ENCODE measurements around the gene SPDYE2B.
"Not testable (repeated sequence)": the region's sequence is repeated elsewhere in the genome, so short reads cannot be mapped to it uniquely, and the experiment has no call there.

SPDYE2B gene, protein sequence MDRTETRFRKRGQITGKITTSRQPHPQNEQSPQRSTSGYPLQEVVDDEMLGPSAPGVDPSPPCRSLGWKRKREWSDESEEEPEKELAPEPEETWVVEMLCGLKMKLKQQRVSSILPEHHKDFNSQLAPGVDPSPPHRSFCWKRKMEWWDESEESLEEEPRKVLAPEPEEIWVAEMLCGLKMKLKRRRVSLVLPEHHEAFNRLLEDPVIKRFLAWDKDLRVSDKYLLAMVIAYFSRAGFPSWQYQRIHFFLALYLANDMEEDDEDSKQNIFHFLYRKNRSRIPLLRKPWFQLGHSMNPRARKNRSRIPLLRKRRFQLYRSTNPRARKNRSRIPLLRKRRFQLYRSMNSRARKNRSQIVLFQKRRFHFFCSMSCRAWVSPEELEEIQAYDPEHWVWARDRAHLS

DNA sequence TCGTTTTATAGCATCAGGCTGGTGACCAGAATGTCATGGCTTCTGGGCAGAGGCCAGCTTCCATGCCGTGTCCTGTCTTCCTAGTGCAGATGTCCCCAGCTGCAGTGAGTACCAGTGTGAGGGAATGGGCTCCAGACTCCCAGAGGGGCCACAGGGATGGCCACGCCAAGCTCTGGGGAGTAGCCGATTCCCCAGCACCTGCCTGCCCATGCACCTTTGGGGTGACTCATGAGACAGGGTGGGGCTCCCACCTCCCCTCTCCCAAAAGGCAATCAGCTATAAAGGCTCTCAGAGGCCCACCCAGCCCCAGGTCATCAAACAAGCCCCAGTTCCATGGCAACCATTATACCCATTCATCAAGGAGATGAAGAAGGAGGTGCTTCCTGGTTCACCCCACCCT is at the start of gene SPDYE2B:
SPDYE2B (plus strand) TSS at position 396 of the 400 bp plus-strand sequence. CDS start 2,030 bp downstream, outside the sequence.
- not testable (repeated sequence) for H3K4me3 ChIP-seq (ENCODE audit: low read length); DNase-seq (ENCODE audit: low read depth)

DNA sequence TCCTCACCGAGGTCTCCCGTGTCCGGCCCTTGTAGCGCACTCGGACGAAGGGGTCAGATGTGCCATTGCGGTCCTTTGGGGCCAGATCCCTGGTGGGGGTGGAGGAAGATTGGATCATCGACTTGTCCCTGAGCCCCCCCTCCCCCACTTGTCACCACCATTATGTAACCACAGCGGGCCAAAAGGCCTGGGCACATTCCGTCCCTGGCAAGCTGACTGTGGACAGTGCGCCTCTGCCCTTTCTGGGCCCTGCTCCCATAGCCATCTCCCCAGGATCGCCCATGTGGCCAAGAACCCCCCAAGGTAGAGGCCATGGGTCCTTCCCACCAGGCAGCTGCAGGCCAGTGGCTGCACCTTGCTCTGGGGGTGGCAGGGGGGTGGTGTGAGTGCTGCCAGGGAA is 47.8 kb upstream of the SPDYE2B start:
- not testable (repeated sequence) for H3K4me3 ChIP-seq (ENCODE audit: low read length); DNase-seq (ENCODE audit: low read depth)

DNA sequence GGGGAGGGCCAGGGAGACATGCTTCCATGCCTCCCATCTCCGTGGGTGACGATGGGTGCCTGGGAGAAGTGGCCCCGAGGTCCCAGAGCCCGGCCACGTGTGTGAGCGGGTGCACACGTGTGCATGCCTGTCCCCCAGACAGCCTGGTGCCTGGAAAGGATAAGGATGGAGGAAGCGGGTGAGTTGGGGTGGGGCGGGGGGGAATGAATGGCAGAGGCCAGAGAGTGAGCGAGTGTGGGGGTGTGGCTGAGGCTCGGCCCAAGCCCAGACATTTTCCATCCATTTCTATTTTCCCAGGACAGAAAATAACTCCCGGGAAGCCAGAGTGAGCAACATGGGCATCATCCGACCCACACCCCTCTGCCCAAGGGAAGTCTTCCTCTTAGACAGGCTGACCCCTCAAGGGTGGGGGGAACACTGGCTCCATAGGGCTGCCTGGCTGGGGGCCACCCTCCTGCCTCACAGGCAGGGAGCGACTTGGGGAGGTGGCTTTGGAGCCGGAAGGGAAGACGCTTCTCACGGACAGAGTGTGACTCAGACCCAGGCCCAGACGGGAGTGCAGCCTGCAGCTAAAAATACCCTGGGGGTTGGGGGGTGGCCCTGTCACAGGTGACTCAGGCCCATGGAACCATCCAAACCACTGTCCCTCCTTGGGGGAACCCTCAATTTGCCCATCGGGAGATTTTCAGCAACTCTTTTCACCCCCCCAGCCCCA is 45.5 kb upstream of the SPDYE2B start:
- not testable (repeated sequence) for H3K4me3 ChIP-seq (ENCODE audit: low read length)

DNA sequence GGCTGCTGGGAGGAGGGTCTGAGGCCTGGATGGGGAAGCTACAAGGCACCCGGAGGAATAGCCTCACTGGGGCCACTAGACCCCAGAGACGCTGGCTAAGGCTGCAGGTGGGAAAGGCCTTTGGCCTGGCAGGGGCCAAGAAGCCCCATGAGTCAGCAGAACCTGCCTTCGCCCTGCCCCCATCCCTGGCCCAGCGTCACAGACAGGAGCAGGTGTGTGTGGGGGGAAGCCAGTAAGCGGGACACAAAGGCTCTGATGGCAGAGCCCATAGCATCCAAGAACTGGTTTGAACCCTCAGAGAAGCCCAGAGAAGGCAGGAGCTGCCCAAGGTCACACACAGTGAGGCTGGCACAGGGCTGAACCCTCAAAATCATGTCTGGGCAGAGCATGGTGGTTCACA is 43.3 kb upstream of the SPDYE2B start:
- H3K4me3 ChIP-seq (ENCODE audit: low read length); DNase-seq (ENCODE audit: low read depth): not testable (repeated sequence)

More for the DNA sequence above, 45.5 kb upstream of the SPDYE2B start:
- not testable (repeated sequence) for DNase-seq (ENCODE audit: low read depth)

DNA sequence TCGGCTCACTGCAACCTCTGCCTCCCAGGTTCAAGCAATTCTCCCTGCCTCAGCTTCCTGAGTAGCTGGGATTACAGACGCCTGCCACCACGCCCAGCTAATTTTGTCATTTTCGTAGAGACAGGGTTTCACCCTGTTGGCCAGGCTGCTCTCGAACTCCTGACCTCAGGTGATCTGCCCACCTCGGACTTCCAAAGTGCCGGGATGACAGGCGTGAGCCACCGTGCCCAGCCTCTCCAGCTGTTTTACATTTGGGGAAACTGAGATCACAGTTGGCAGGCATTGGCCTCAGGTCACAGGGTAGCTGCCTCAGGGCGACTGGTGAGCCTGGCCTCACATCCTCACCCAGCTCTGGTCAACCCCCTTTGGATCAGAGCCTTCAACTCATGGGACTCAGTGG is 40.4 kb upstream of the SPDYE2B start:
- H3K4me3 ChIP-seq (ENCODE audit: low read length); DNase-seq (ENCODE audit: low read depth): not testable (repeated sequence)

DNA sequence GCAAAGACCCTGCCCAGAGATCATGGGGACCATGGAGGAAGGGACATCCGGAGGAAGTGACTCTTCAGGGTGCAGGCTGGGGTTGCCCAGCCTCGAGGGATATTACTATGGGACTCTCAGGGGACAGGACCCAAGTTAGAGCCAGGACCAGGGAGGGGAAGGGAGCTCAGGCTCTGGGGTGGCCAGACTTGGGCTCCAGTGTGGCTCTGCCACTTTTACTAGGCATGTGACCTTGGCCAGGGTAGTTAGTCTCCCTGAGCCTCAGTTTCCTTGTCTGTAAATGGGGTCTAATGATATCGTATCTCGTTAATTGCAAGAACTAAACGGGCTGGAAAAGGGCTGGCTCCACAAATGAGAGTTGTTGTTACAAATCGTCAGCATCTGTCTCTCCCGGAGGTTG is 39.7 kb upstream of the SPDYE2B start:
- not testable (repeated sequence) for DNase-seq (ENCODE audit: low read depth)

DNA sequence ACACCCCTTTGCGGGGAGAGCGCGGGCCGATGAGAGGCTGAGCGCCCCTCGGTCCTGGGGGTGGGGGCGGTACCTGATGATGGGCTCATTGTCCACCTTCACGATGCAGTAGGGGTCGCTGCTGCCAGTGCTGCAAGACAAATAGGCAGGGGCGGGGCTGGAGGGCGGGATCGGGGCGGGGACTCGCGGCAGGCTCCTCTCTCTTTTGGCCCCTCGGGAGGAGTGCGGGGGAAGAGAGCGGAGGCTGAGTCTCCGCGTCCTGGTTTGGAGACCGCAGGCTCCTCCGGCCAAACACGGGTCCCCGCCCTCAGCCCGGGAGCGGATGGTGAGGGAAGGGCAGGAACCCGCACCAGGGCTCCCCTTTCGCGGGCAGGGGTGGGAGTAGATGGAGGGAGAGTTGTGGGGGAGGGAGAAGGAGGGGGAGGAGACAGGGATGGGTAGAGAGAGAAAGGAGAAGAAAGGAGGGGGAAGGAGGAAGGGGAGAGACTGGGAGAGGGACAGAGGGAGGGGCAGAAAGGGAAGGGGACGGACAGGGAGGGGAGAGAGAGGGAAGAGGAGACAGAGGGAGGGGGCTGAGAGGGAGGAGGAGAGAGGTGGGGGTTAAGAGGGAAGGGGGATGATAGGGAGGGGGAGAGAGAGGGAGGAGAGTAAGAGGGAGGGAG is 39.0 kb upstream of the SPDYE2B start:
- DNase-seq (ENCODE audit: low read depth) = not testable (repeated sequence)

More for the DNA sequence above, 39.7 kb upstream of the SPDYE2B start:
- not testable (repeated sequence) for H3K4me3 ChIP-seq (ENCODE audit: low read length)

DNA sequence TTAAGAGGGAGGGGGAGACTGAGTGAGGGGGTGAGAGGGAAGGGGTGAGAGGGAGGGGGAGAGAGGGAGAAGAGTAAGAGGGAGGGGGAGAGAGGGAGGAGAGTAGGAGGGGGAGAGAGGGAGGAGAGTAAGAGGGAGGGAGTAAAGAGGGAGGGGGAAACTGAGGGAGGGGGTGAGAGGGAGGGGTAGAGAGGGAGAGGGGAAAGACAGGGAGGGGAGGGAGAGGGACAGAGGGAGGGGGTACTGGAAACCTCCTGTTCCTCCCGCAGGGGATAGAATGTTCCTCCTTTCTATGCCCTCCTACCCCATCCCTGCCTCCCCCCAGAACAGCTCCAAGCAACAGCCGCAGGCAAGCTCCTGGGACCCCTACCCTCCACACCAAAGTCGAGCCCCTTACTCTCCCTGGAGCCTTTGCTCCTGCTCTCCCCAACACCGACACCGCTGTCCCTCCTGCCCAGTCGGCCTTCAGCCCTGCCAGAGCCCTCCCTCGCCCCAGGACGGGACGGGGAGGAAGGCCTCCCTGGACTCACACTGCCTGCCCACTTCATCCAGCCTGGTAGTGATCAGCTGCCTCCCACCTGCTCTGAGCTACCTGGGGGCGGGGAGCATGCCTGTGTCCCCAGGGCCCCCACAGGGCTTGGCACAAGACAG is 38.3 kb upstream of the SPDYE2B start:
- not testable (repeated sequence) for H3K4me3 ChIP-seq (ENCODE audit: low read length); DNase-seq (ENCODE audit: low read depth)

More for the DNA sequence above, 39.0 kb upstream of the SPDYE2B start:
- not testable (repeated sequence) for H3K4me3 ChIP-seq (ENCODE audit: low read length)

DNA sequence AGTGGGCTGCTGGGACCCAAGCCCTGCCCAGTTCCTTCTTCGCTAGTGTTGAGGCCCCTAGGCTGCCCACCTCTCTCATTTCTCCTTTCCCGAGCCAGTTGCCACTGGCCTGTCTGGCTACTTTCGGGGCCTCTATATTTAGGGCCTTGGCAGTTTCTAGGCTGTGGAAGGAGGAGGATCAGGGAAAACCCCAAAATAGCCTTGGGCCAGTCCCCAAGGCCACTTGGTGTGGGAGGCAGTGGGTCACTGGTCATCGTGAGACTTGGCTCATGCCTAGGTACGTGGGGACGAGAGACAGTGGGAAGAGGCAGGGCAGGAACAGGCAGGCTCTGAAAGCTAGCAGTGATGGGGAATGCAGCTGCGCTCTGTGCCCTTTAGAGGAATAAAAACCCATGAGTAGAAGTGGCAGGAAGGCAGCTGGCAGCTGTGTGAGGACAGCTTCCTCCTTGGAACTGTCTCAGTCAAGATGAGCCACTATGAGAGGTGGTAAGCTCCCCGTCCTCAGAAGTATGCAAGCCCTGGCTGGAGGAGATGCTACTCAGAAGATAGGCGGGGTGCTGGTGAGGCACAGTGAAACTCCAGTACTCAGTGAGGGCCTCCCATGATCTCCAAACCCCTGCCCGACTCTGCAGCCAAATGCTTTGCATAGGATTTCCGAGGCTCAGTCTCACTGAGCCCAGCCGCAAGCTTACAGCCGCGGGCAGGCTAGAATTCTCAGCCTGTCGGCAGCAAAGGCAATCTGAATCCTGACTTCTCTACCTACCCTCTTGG is 36.4 kb upstream of the SPDYE2B start:
- not testable (repeated sequence) for DNase-seq (ENCODE audit: low read depth)

DNA sequence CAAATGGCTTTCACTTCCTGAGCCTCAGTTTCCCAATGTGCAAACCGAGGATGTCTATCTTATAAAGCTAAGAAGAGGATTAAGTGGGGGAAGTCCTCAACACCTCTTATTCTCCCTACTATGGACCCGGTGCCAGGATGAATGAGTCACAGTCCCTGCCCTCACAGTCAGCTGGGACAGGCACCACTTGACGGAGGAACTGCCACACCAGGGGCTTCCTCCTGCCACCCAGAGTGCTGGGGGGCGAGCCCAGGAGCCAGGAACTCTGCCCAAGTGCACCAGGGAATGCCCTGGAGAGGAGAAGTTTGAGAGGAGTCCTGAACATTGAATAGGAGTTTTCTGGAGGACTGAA is 35.8 kb upstream of the SPDYE2B start:
- H3K4me3 ChIP-seq (ENCODE audit: low read length); DNase-seq (ENCODE audit: low read depth): not testable (repeated sequence)

More for the DNA sequence above, 36.4 kb upstream of the SPDYE2B start:
- not testable (repeated sequence) for H3K4me3 ChIP-seq (ENCODE audit: low read length)

DNA sequence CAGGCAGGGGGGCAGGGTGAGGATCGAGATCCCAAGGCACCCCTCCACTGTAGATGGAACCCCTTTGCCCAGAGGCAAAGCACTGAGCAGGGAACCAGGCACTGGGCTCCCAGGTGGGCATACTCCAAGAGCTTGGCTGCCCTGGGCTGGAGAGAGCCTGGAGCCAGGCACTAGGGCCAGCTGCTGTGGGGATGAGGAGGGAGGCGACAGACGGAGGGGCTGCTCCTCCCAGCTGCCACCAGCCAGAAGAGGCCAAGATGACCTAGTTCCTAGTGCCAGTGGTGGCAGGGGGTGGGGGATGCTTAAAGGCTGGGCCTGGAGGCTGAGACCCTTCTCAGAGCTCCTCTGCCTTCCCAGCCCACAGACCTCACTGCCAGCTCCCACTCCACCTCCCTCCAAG is 35.2 kb upstream of the SPDYE2B start:
- H3K4me3 ChIP-seq (ENCODE audit: low read length); DNase-seq (ENCODE audit: low read depth): not testable (repeated sequence)

DNA sequence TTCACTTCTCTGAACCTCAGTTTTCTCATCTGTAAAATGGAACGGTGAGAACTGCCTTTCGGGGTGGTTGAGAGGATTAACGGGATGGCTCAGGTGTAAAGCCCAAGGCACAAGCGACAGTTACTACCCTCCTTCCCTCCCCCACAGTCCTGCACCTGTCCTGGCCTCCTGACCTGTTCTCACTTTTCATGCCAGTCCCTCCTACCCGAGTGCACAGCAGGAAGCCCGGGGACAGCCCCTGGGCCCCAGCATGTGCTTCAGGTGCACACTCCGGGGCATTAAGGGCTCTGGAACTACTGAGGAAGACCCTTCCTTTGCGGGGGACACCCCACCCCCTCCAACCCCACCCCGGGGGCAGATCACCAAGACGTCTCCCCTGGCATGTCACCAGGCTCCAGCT is 34.2 kb upstream of the SPDYE2B start:
- H3K4me3 ChIP-seq (ENCODE audit: low read length); DNase-seq (ENCODE audit: low read depth): not testable (repeated sequence)

DNA sequence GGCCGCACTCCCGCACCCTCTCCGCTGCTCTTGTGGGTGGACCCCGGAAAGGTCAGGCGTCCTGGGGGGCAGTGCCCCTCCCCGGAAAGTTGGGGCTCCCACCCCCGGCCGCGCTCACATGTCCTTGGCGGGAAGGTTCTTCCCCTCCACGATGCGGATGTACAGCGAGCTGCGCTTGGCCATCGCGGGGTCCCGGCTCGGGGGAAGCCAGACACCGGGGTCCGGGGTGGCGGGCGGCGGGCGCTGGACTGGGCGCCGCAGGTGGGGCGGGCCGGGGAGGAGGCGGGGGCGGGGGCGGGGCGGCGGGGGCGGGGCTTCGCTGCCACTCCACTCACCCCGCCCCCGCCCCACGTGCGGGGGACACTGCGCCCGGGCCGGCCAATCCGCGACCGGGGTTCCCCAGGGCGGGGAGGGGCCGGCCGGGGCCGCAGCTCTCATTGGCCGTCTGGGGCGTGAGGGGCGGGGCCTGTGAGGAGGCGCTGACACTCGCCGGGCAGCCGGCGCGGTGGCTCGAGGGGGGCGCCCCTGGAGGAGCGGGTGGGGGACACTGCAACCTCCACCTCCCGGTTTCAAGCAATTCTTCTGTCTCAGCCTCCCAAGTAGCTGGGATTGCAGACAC is 33.5 kb upstream of the SPDYE2B start, which contains the start of gene RASA4:
RASA4 (minus strand) TSS at position 250 of the 619 bp plus-strand sequence; CDS start at position 183, 67 bp downstream.
- H3K4me3 ChIP-seq (ENCODE audit: low read length) = peak within 1 kb of the TSS; percentile 27
- DNase-seq (ENCODE audit: low read depth) = not testable (repeated sequence)

DNA sequence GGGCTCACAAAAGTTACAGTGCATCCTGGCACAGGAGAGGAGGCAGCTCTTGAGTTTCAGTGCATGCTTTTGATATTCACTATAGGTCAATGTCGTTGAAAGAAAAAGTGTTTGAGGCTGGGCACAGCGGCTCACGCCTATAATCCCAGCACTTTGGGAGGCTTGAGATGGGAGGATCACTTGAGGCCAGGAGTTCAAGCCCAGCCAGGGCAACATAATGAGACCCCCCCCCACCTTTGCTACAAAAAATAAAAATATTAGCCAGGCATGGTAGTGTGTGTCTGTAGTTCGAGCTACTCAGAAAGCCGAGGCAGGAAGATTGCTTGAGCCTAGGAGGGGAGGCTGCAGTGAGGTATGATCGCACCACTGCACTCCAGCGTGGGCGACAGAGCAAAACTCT is 32.0 kb upstream of the SPDYE2B start:
- H3K4me3 ChIP-seq (ENCODE audit: low read length); DNase-seq (ENCODE audit: low read depth): not testable (repeated sequence)

DNA sequence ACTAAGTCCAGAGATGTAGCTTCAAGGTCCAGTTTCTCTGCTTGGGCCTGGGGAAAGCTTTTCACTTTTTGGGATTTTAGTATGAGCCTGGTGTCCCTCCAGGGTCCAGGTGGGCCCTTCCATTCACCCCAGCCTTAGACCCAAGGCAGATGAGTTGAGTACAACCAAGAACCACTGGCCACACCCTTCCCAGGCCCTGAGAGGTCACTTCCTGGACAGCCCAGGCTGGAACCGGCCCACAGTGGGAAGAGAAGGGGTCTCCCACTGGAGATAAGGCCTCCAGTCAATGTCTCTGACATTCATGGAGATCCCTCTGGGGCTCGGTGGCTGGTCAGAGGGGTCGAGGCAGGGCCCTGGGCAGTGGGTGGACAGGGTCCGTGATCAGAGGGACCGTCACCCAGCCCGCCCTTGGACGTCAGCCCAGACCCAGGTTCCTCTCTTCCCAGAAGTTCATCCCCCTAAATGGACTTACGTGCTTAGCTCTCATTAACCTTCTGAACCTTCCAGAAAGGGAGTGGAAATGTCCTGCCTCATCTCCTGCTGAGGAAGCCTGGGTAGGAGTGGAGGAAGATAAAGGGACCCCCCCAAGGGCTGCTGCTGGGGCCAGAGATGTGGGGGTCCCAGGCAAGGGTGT is 22.7 kb upstream of the SPDYE2B start:
- DNase-seq (ENCODE audit: low read depth); H3K4me3 ChIP-seq (ENCODE audit: low read length): not testable (repeated sequence)

DNA sequence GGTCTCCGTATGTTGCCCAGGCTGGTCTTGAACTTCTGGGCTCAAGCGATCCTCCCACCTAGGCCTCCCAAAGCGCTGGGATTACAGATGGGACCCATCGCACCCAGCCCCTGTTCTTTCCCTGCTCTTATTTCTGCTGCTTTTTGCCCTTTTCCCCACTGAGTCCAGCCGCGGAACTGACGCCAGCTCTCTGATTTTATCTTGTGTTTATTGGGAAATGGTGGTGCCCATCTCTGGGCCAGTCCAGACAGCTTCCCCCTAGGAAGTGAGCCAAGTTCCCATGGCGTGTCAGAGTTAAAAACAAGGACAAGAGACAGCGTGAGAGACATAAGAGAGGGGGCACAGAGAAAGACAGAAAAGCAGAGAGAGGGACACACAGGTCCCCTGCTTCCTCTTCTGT is 19.5 kb upstream of the SPDYE2B start:
- not testable (repeated sequence) for DNase-seq (ENCODE audit: low read depth); H3K4me3 ChIP-seq (ENCODE audit: low read length)

DNA sequence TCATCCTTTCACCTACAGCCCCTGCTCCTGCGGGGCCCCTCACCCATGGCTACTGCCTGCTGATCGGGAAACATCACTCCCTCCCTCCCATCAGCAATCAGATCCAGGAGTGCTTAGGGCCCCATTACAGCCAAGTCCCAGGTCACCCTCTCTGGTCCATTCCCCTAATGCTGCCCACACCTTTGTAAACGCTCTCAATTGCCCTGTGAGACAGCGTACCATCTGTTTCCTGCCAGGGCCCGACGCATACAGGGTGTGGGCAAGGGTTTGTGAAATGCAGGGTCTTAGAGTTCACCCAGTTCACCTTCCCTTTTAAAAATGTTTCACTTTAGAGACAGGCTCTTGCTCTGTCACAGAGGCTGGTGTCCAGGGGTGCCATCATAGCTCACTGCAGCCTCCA is 15.8 kb upstream of the SPDYE2B start:
- not testable (repeated sequence) for DNase-seq (ENCODE audit: low read depth); H3K4me3 ChIP-seq (ENCODE audit: low read length)

DNA sequence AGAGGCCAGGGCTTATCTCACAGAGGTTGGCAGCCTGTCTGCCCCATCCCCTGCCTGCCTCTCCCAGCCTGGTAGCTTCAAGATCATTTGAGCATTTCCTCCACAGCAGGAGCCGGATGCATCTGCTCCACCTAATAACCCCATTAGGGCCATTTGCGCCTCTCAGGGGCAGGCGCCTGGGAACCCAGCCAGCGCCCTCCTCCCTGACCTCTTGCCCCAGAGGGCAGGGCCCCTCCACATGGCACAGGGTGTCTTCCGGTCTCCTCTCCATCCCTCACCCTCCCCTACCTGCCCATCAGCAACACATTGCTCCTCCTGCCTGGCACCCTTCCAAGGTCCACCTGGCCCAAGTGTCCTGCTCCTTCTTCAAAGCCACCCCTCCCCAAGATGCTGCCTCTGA is 14.8 kb upstream of the SPDYE2B start:
- H3K4me3 ChIP-seq (ENCODE audit: low read length); DNase-seq (ENCODE audit: low read depth): not testable (repeated sequence)
